Sigmoid colon (tissue), 7 donors: Measurements from ENCODE around the gene VCAN. TPM values are rescaled to one million over a fixed set of nuclear protein-coding genes. Genes with fewer than 3 reads are reported as not detected.

Experiments
- DNase-seq: peaks from one replicate; pipeline ENCODE4 v3.0.0-alpha.2; 2019
- H3K27ac ChIP-seq, 4 donors: fragments of 200-600 bp; sonication (generic); one replicate each; pipeline ENCODE4 v1.5.1; 2016 to 2019; ENCODE audit warnings: mild to moderate bottlenecking in 1 of 4
- H3K27me3 ChIP-seq, 3 donors: fragments of 200-600 bp; sonication (generic); one replicate each; pipeline ENCODE4 v1.5.1; 2019; ENCODE audit warnings: mild to moderate bottlenecking in 1 of 3
- H3K36me3 ChIP-seq, 4 donors: fragments of 200-600 bp; sonication (generic); one replicate each; pipeline ENCODE4 v1.5.1; 2016 to 2019
- H3K4me1 ChIP-seq, 4 donors: fragments of 200-600 bp; sonication (generic); one replicate each; pipeline ENCODE4 v1.5.1; 2017 to 2019
- H3K4me3 ChIP-seq, 4 donors: fragments of 200-600 bp; sonication (generic); one replicate each; pipeline ENCODE4 v1.5.1; 2017 to 2019; ENCODE audit warnings: mild to moderate bottlenecking in 2 of 4, moderate library complexity in 1 of 4
- H3K9me3 ChIP-seq, 4 donors: fragments of 200-600 bp in 3 of 4; sonication (generic) in 3 of 4; one replicate each; pipeline versions ENCODE4 v1.5.1 to v1.6.1; 2013 to 2019
- CTCF ChIP-seq, 4 experiments: fragments of 450-650 bp in 3 of 4; fragments of 200-600 bp in 1 of 4; IDR thresholded peaks; one replicate each; pipeline ENCODE4 v1.5.1; 2016 to 2019; ENCODE audit warnings: antibody characterized with exemption in 4 of 4, mild to moderate bottlenecking in 3 of 4, moderate library complexity in 2 of 4
- EP300 ChIP-seq, 4 donors: sonication (generic); formaldehyde crosslinking; IDR thresholded peaks; one replicate each; pipeline ENCODE4 v1.6.1; 2017; ENCODE audit warnings: antibody characterized with exemption in 4 of 4
- POLR2A ChIP-seq, 2 donors: fragments of 450-650 bp; IDR thresholded peaks; one replicate each; pipeline ENCODE4 v1.6.1; 2016; ENCODE audit warnings: antibody characterized with exemption in 2 of 2, mild to moderate bottlenecking in 2 of 2, moderate library complexity in 2 of 2
- POLR2AphosphoS5 ChIP-seq, 4 donors: sonication (generic); formaldehyde crosslinking; IDR thresholded peaks; one replicate each; pipeline ENCODE4 v1.6.1; 2017; ENCODE audit warnings: antibody characterized with exemption in 4 of 4
- WGBS, 2 donors: extraction: QIAGEN DNeasy Blood & Tissue Kit; methylation state at CpG; one replicate each; pipeline ENCODE4 v1.1.7; 2013; 5-methylcytosine and 5-hydroxymethylcytosine counted together
- intact Hi-C: fragments of 100-400 bp; cut with DNase I; formaldehyde crosslinking; loops from one replicate; pipeline ENCODE4 v1.15.1; 2023
- polyA plus RNA-seq, 3 donors: library from polyadenylated mRNA; stranded (reverse); fragments of 200-250 nt; gene quantifications; one replicate each; pipeline ENCODE4 v1.2.3, GENCODE V29; 2013
- total RNA-seq, 4 donors: library from RNA; depleted of rRNA; stranded (reverse); fragments of >200 nt; gene quantifications; one replicate each; pipeline ENCODE4 v1.1.0, GENCODE V29; 2016
- donor health status: healthy with polysubstance abuse.
- donor health status: Bipolar disorder and iron deficiency.
- donor health status: healthy.

VCAN gene
- total and polyA plus RNA-seq, 7 donors, result 0.69 to 115 (median 37.5) TPM

- Histone ChIP-seq H3K4me1 (no peaks in the 10 kb centered on the region), H3K27me3 (no peaks in the 10 kb centered on the region), H3K36me3 (no peaks in the 10 kb centered on the region), H3K27ac (no peak overlapping the region), H3K9me3 (no peaks in the 10 kb centered on the region), H3K4me3 (no peak overlapping the region)
- intact Hi-C loops, result no loop called here
- WGBS, 2 donors, result 68 to 81% methylated on average over 1 of the region's 1 CpG
- TF ChIP-seq EP300 (IDR thresholded peaks at IDR 0.05), result no peak
- TF ChIP-seq POLR2A (IDR thresholded peaks at IDR 0.05), result no peak
- no peak for TF ChIP-seq CTCF (IDR thresholded peaks at IDR 0.05)
- no peak for TF ChIP-seq POLR2AphosphoS5 (IDR thresholded peaks at IDR 0.05)
- no peak for DNase-seq
Observed at GRCh38 chr5:83487155-83487554, 15.6 kb downstream of the VCAN start.

- 23 to 50% methylated on average over 1 of the region's 1 CpG for WGBS, 2 donors
- DNase-seq, result no peak
- Histone ChIP-seq H3K36me3 (no peaks in the 10 kb centered on the region), H3K27ac (no peak overlapping the region), H3K9me3 (no peaks in the 10 kb centered on the region), H3K27me3 (no peaks in the 10 kb centered on the region), H3K4me1 (no peaks in the 10 kb centered on the region), H3K4me3 (no peak overlapping the region)
- TF ChIP-seq POLR2A (IDR thresholded peaks at IDR 0.05) (no peak), POLR2AphosphoS5 (IDR thresholded peaks at IDR 0.05) (no peak), CTCF (IDR thresholded peaks at IDR 0.05) (no peak), EP300 (IDR thresholded peaks at IDR 0.05) (no peak)
- intact Hi-C loops, result no loop called here
Observed at GRCh38 chr5:83488271-83488670, 16.7 kb downstream of the VCAN start.

- TF ChIP-seq EP300 (IDR thresholded peaks at IDR 0.05) (no peak), POLR2AphosphoS5 (IDR thresholded peaks at IDR 0.05) (no peak)
- Histone ChIP-seq H3K4me3 (no peak overlapping the region), H3K27ac (no peak overlapping the region), H3K27me3 (no peaks in the 10 kb centered on the region), H3K4me1 (no peaks in the 10 kb centered on the region), H3K9me3 (no peaks in the 10 kb centered on the region), H3K36me3 (no peaks in the 10 kb centered on the region)
- DNase-seq, result no peak
- intact Hi-C loops, result no loop called here
Observed at GRCh38 chr5:83488821-83489220, 17.3 kb downstream of the VCAN start.

GRCh38 chr5:83490203-83490602, 18.7 kb downstream of the VCAN start:
- no peak for TF ChIP-seq POLR2AphosphoS5 (IDR thresholded peaks at IDR 0.05)
- no peak for TF ChIP-seq POLR2A (IDR thresholded peaks at IDR 0.05)
- no peak for TF ChIP-seq EP300 (IDR thresholded peaks at IDR 0.05)
- TF ChIP-seq CTCF (IDR thresholded peaks at IDR 0.05), result no peak
- no peak for DNase-seq
- no peak overlapping the region for H3K4me3 ChIP-seq
- no peaks in the 10 kb centered on the region for H3K36me3 ChIP-seq
- no peaks in the 10 kb centered on the region for H3K4me1 ChIP-seq
- H3K27me3 ChIP-seq, result no peaks in the 10 kb centered on the region
- 96% methylated on average over 9 of the region's 9 CpGs for WGBS, 2 donors
- no peak overlapping the region for H3K27ac ChIP-seq
- no peaks in the 10 kb centered on the region for H3K9me3 ChIP-seq
- intact Hi-C loops, result no loop called here

- H3K36me3 ChIP-seq, result no peaks in the 10 kb centered on the region
- TF ChIP-seq POLR2A (IDR thresholded peaks at IDR 0.05) (no peak), EP300 (IDR thresholded peaks at IDR 0.05) (no peak), CTCF (IDR thresholded peaks at IDR 0.05) (no peak), POLR2AphosphoS5 (IDR thresholded peaks at IDR 0.05) (no peak)
- WGBS, 2 donors, result 80 to 83% methylated on average over 1 of the region's 1 CpG
Observed at GRCh38 chr5:83492331-83492730, 20.8 kb downstream of the VCAN start.

More at GRCh38 chr5:83492331-83492730, 20.8 kb downstream of the VCAN start:
- Histone ChIP-seq H3K9me3 (no peaks in the 10 kb centered on the region), H3K27ac (no peak overlapping the region), H3K4me1 (no peaks in the 10 kb centered on the region), H3K4me3 (no peak overlapping the region), H3K27me3 (no peaks in the 10 kb centered on the region)
- intact Hi-C loops, result no loop called here
- no peak for DNase-seq
